Calu3 (cell line): ENCODE measurements around the gene EHF. TPM values are rescaled to one million over a fixed set of nuclear protein-coding genes. Genes with fewer than 3 reads are reported as not detected.

Source experiments
- BruUV-seq: library from RNA; stranded (reverse); fragments of 400-500 nt; replicated peaks from 2 replicates; lab custom pipeline; 2021; lab: Mats Ljungman, UMichigan
- CTCF ChIA-PET: fragments of 300-600 bp; sonication (Branson Sonifier 250); formaldehyde crosslinking; loops from one replicate; lab custom pipeline; 2022; ENCODE audit warnings: antibody characterized with exemption; lab: Charles Lee
- DNase-seq: peaks from one replicate; pipeline ENCODE4 v3.0.0; 2022
- H3K27ac Mint-ChIP-seq: one replicate; pipeline ENCODE4 v1.8.0; 2022; ENCODE audit warnings: mixed read lengths; ENCODE audit not compliant: unreplicated experiment
- H3K27me3 Mint-ChIP-seq: one replicate; pipeline ENCODE4 v1.8.0; 2022; ENCODE audit warnings: mixed read lengths; ENCODE audit not compliant: unreplicated experiment
- H3K36me3 Mint-ChIP-seq: one replicate; pipeline ENCODE4 v1.8.0; 2022; ENCODE audit warnings: mild to moderate bottlenecking, moderate library complexity, mixed read lengths; ENCODE audit not compliant: insufficient read depth, unreplicated experiment
- H3K4me1 Mint-ChIP-seq: one replicate; pipeline ENCODE4 v1.8.0; 2022; ENCODE audit warnings: mild to moderate bottlenecking, low read depth, mixed read lengths; ENCODE audit not compliant: unreplicated experiment
- H3K4me3 Mint-ChIP-seq: one replicate; pipeline ENCODE4 v1.8.0; 2022; ENCODE audit warnings: mild to moderate bottlenecking, low read depth, moderate library complexity, mixed read lengths; ENCODE audit not compliant: unreplicated experiment
- H3K9me3 Mint-ChIP-seq: one replicate; pipeline ENCODE4 v1.8.0; 2022; ENCODE audit warnings: low read depth, mixed read lengths; ENCODE audit not compliant: unreplicated experiment
- CTCF ChIP-seq: fragments of 200-600 bp; IDR thresholded peaks from one replicate; pipeline ENCODE4 v1.8.0; 2022; ENCODE audit warnings: antibody characterized with exemption; ENCODE audit not compliant: unreplicated experiment
- intact Hi-C: fragments of 100-400 bp; cut with micrococcal nuclease; formaldehyde crosslinking; loops from one replicate; pipeline ENCODE4 v1.10.0; 2022; ENCODE audit not compliant: unreplicated experiment
- total RNA-seq: library from RNA; stranded (reverse); gene quantifications from 2 replicates; pipeline ENCODE4 v1.2.3, GENCODE V29; 2022

EHF gene
- total RNA-seq, 1 experiment from 2014 or later = 286 TPM

GRCh38 chr11:34667810-34668582, 47.1 kb downstream of the EHF start:
- no peaks in the 10 kb centered on the region for H3K27me3 Mint-ChIP-seq
- no peaks in the 10 kb centered on the region for H3K9me3 Mint-ChIP-seq
- peaks cover 39% of the 10 kb centered on the region for H3K36me3 Mint-ChIP-seq
- peak overlapping the region; percentile 32 for H3K27ac Mint-ChIP-seq
- CTCF ChIA-PET = no interaction called here
- no peak for DNase-seq
- H3K4me3 Mint-ChIP-seq = no peak overlapping the region
- no peak for TF ChIP-seq CTCF
- no TSS peak for BruUV-seq
- intact Hi-C loops = no loop called here
- H3K4me1 Mint-ChIP-seq = peaks cover 37% of the 10 kb centered on the region

- intact Hi-C loops = no loop called here
- Mint-ChIP-seq H3K36me3 (peaks cover 33% of the 10 kb centered on the region), H3K27ac (no peak overlapping the region), H3K9me3 (no peaks in the 10 kb centered on the region), H3K4me1 (peaks cover 31% of the 10 kb centered on the region), H3K4me3 (no peak overlapping the region), H3K27me3 (no peaks in the 10 kb centered on the region)
- DNase-seq = no peak
- CTCF ChIA-PET = no interaction called here
- TF ChIP-seq CTCF = no peak
- no TSS peak for BruUV-seq
Observed at GRCh38 chr11:34668583-34669053, 47.7 kb downstream of the EHF start.

- Mint-ChIP-seq H3K4me1 (peaks cover 28% of the 10 kb centered on the region), H3K27me3 (no peaks in the 10 kb centered on the region), H3K36me3 (peaks cover 26% of the 10 kb centered on the region), H3K9me3 (no peaks in the 10 kb centered on the region), H3K27ac (no peak overlapping the region), H3K4me3 (no peak overlapping the region)
- no TSS peak for BruUV-seq
- intact Hi-C loops = no loop called here
- no peak for TF ChIP-seq CTCF
- CTCF ChIA-PET = no interaction called here
- DNase-seq = no peak
Observed at GRCh38 chr11:34669458-34669857, 48.6 kb downstream of the EHF start.

GRCh38 chr11:34671117-34671516, 50.2 kb downstream of the EHF start:
- CTCF ChIA-PET = no interaction called here
- H3K4me1 Mint-ChIP-seq = peaks cover 22% of the 10 kb centered on the region
- TF ChIP-seq CTCF = no peak
- H3K4me3 Mint-ChIP-seq = no peak overlapping the region
- H3K27me3 Mint-ChIP-seq = no peaks in the 10 kb centered on the region
- H3K36me3 Mint-ChIP-seq = peaks cover 16% of the 10 kb centered on the region
- DNase-seq = no peak
- no peaks in the 10 kb centered on the region for H3K9me3 Mint-ChIP-seq
- intact Hi-C loops = no loop called here
- H3K27ac Mint-ChIP-seq = no peak overlapping the region
- no TSS peak for BruUV-seq
